BLaER1 (cell line): ENCODE data around the gene BRSK1.
A peak's percentile ranks its signal among the peaks of the same experiment; 100 is the strongest.

ENCODE experiments used
- H3K27ac ChIP-seq: shearing (Covaris generic); formaldehyde crosslinking; 2 replicates; pipeline ENCODE4 v1.8.1; 2022
- H3K27me3 ChIP-seq: shearing (Covaris generic); formaldehyde crosslinking; 2 replicates; pipeline ENCODE4 v1.8.1; 2022
- H3K36me3 ChIP-seq: shearing (Covaris generic); formaldehyde crosslinking; 2 replicates; pipeline ENCODE4 v1.8.1; 2022
- H3K4me1 ChIP-seq: shearing (Covaris generic); formaldehyde crosslinking; 2 replicates; pipeline ENCODE4 v1.8.1; 2022
- H3K4me2 ChIP-seq: shearing (Covaris generic); formaldehyde crosslinking; 2 replicates; pipeline ENCODE4 v1.8.1; 2022
- H3K4me3 ChIP-seq: shearing (Covaris generic); formaldehyde crosslinking; 2 replicates; pipeline ENCODE4 v1.8.1; 2022
- H3K9ac ChIP-seq: shearing (Covaris generic); formaldehyde crosslinking; 2 replicates; pipeline ENCODE4 v1.8.1; 2022
- H3K9me3 ChIP-seq: shearing (Covaris generic); formaldehyde crosslinking; 2 replicates; pipeline ENCODE4 v1.8.1; 2022
- H4K20me1 ChIP-seq: shearing (Covaris generic); formaldehyde crosslinking; 2 replicates; pipeline ENCODE4 v1.8.1; 2022
- Cebpa-rat ChIP-seq: shearing (Covaris generic); IDR thresholded peaks from 2 replicates; pipeline ENCODE4 v1.8.1; 2022

BRSK1 gene

DNA sequence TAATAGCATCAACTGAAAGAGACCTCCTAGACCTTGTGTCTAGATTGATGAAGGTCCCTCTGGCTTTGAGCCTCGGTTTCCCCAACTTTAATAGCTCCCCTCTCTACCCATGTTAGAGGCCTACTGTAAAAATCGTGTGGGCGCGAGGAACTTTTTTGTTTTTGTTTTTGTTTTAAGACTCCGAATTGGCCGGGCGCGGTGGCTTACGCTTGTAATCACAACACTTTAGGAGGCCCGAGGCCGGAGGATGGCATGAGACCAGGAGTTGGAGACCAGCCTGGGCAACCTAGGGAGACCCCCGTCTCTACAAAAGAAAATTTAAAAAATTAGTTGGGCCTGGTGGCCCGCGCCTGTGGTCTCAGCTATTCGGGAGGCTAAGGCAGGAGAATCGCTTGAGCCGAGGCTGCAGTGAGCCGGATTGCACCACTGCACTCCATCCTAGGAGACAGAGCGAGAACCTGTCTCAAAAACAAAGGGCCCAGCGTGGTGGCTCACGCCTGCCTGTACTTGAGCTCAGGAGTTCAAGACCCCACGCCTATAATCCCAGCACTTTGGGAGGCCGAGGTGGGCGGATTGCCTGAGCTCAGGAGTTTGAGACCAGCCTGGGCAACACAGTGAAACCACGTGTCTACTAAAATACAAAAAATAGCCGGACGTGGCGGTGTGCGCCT is 24.1 kb upstream of the BRSK1 start:
- peak overlapping the region; percentile 91 for H3K9ac ChIP-seq
- no peaks in the 10 kb centered on the region for H3K27me3 ChIP-seq
- H4K20me1 ChIP-seq: peaks cover 39% of the 10 kb centered on the region
- H3K4me3 ChIP-seq: peak overlapping the region; percentile 88
- no peak; the same call in 1 of the 2 replicates for TF ChIP-seq Cebpa-rat
- peak overlapping the region; percentile 97 for H3K27ac ChIP-seq
- peaks cover 41% of the 10 kb centered on the region for H3K4me1 ChIP-seq
- no peaks in the 10 kb centered on the region for H3K9me3 ChIP-seq
- H3K4me2 ChIP-seq: peak overlapping the region; percentile 94
- H3K36me3 ChIP-seq: peaks cover 21% of the 10 kb centered on the region

- peaks cover 5% of the 10 kb centered on the region for H3K9me3 ChIP-seq
- H3K27ac ChIP-seq: no peak overlapping the region
- H3K36me3 ChIP-seq: peaks cover 22% of the 10 kb centered on the region
- peaks cover 21% of the 10 kb centered on the region for H3K4me1 ChIP-seq
- H3K9ac ChIP-seq: no peak overlapping the region
- no peak overlapping the region for H3K4me3 ChIP-seq
- peaks cover 18% of the 10 kb centered on the region for H4K20me1 ChIP-seq
- no peaks in the 10 kb centered on the region for H3K27me3 ChIP-seq
- H3K4me2 ChIP-seq: no peak overlapping the region
- no peak for TF ChIP-seq Cebpa-rat
These were observed 22.1 kb upstream of the BRSK1 start for GRCh38 chr19:55261671-55262126.

GRCh38 chr19:55262359-55262758 is 21.4 kb upstream of the BRSK1 start:
- H3K27ac ChIP-seq: no peak overlapping the region

GRCh38 chr19:55264531-55264930 is 19.3 kb upstream of the BRSK1 start:
- Histone ChIP-seq H3K4me3 (no peak overlapping the region), H4K20me1 (no peaks in the 10 kb centered on the region), H3K36me3 (peaks cover 46% of the 10 kb centered on the region), H3K9ac (no peak overlapping the region), H3K27me3 (no peaks in the 10 kb centered on the region), H3K4me1 (peaks cover 14% of the 10 kb centered on the region), H3K27ac (no peak overlapping the region), H3K4me2 (no peak overlapping the region), H3K9me3 (peaks cover 18% of the 10 kb centered on the region)
- TF ChIP-seq Cebpa-rat: no peak

More at GRCh38 chr19:55262359-55262758, 21.4 kb upstream of the BRSK1 start:
- peaks cover 12% of the 10 kb centered on the region for H3K9me3 ChIP-seq
- TF ChIP-seq Cebpa-rat: no peak
- H3K27me3 ChIP-seq: no peaks in the 10 kb centered on the region
- peaks cover 15% of the 10 kb centered on the region for H3K4me1 ChIP-seq
- no peak overlapping the region for H3K4me3 ChIP-seq
- no peak overlapping the region for H3K9ac ChIP-seq
- peaks cover 12% of the 10 kb centered on the region for H4K20me1 ChIP-seq
- H3K36me3 ChIP-seq: peaks cover 28% of the 10 kb centered on the region
- no peak overlapping the region for H3K4me2 ChIP-seq

DNA sequence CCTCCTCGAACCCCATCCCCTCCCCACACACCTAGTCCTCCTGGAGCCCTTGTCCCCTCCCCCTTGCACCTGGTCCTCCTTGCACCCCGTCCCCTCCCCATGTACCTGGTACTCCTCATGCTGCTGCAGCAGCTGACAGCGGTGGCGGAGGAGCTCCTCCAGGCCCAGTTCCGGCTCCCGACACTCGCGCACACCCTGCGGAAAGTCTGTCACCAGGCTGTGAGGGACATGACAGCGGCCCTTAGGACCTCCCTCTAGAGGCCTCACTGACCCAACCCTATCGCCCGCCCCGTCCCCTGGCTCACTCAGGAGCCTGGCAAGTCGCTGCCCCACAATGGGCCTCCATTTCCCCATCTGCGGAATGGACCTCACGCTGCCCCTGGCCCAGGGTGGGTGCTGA is 18.6 kb upstream of the BRSK1 start:
- TF ChIP-seq Cebpa-rat: no peak
- no peaks in the 10 kb centered on the region for H3K27me3 ChIP-seq
- H3K4me1 ChIP-seq: peaks cover 7% of the 10 kb centered on the region
- H3K27ac ChIP-seq: no peak overlapping the region
- no peaks in the 10 kb centered on the region for H4K20me1 ChIP-seq
- H3K9me3 ChIP-seq: peaks cover 18% of the 10 kb centered on the region
- H3K4me3 ChIP-seq: no peak overlapping the region
- H3K4me2 ChIP-seq: no peak overlapping the region
- no peak overlapping the region for H3K9ac ChIP-seq
- H3K36me3 ChIP-seq: peaks cover 53% of the 10 kb centered on the region

GRCh38 chr19:55265723-55266386 is 17.9 kb upstream of the BRSK1 start:
- Histone ChIP-seq H3K9ac (no peak overlapping the region), H3K27ac (no peak overlapping the region), H3K9me3 (peaks cover 18% of the 10 kb centered on the region), H4K20me1 (no peaks in the 10 kb centered on the region), H3K4me3 (no peak overlapping the region), H3K4me1 (peaks cover under 1% of the 10 kb centered on the region; the same call in 1 of the 2 replicates), H3K36me3 (peaks cover 58% of the 10 kb centered on the region), H3K27me3 (no peaks in the 10 kb centered on the region), H3K4me2 (no peak overlapping the region)
- TF ChIP-seq Cebpa-rat: no peak

GRCh38 chr19:55266404-55266803 is 17.4 kb upstream of the BRSK1 start:
- Histone ChIP-seq H3K36me3 (peaks cover 64% of the 10 kb centered on the region), H3K4me2 (no peak overlapping the region), H4K20me1 (no peaks in the 10 kb centered on the region), H3K4me3 (no peak overlapping the region), H3K27ac (no peak overlapping the region), H3K4me1 (no peaks in the 10 kb centered on the region), H3K27me3 (no peaks in the 10 kb centered on the region), H3K9ac (no peak overlapping the region), H3K9me3 (peaks cover 18% of the 10 kb centered on the region)
- no peak for TF ChIP-seq Cebpa-rat

DNA sequence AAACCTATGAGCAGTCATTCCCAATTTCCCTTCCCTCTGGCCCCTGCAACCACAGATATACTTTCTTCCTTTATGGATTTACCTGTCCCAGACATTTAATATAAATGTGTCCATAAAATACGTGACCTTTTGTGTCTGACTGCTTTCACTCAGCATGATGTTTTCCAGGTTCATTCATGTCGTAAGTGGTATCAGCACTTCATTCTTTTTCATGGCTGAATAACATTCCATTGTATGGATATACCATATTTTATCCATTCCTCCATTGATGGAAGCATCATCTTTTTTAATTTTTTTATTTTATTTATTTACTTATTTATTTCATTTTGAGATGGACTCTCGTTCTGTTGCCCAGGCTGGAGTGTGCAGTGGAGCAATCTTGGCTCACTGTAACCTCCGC is 17.0 kb upstream of the BRSK1 start:
- Histone ChIP-seq H3K27ac (no peak overlapping the region), H3K9me3 (peaks cover 18% of the 10 kb centered on the region), H3K9ac (no peak overlapping the region), H4K20me1 (no peaks in the 10 kb centered on the region), H3K27me3 (no peaks in the 10 kb centered on the region), H3K4me3 (no peak overlapping the region), H3K4me1 (no peaks in the 10 kb centered on the region), H3K36me3 (peaks cover 65% of the 10 kb centered on the region), H3K4me2 (no peak overlapping the region)
- no peak for TF ChIP-seq Cebpa-rat

- Histone ChIP-seq H3K9me3 (peaks cover 18% of the 10 kb centered on the region), H3K27ac (no peak overlapping the region), H3K4me1 (no peaks in the 10 kb centered on the region), H3K27me3 (no peaks in the 10 kb centered on the region), H3K4me3 (no peak overlapping the region), H3K4me2 (no peak overlapping the region), H4K20me1 (no peaks in the 10 kb centered on the region), H3K9ac (no peak overlapping the region), H3K36me3 (peaks cover 78% of the 10 kb centered on the region)
- TF ChIP-seq Cebpa-rat: no peak
These were observed 14.5 kb upstream of the BRSK1 start for GRCh38 chr19:55269299-55269698.

DNA sequence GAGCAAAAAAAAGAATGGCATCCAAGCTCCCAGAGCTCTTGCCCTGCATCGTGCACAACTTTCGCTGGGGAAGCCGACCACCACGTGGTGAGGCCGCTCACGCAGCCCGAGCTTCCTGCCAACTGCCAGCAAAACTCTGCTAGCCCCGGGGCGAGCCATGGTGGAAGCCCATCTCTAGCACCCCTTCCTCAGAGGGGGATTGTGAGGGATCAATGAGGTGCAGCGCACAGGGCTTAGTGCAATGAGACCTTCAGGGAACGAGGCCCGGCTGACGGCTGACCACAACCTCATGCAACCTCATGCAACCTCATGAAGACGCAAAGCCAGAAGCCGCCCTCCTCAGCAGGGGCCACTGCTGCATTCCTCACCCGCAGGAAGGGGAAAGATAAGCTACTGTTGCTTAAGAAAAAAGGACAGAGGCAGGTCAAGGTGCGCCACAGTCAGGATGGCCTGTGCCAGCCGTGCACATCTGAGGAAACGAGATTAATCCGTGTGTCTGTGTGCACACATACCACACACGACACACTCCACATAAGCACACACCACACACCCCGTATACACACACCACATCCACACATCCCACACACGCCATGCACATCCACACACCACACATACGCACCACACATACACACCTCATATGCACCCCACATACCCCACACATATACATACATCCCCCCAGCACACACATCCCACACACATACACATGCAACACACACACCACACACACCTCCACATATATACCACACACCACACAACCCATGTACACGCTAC is 13.4 kb upstream of the BRSK1 start:
- no peaks in the 10 kb centered on the region for H3K27me3 ChIP-seq
- peaks cover 89% of the 10 kb centered on the region for H3K36me3 ChIP-seq

More for the DNA sequence above, 13.4 kb upstream of the BRSK1 start:
- Histone ChIP-seq H3K4me2 (no peak overlapping the region), H3K4me1 (0 out of 2 replicates have a peak, but pooled peaks cover 6% of the 10 kb centered on the region), H4K20me1 (no peaks in the 10 kb centered on the region), H3K9me3 (peaks cover 18% of the 10 kb centered on the region), H3K27ac (no peak overlapping the region), H3K4me3 (no peak overlapping the region), H3K9ac (no peak overlapping the region)
- no peak for TF ChIP-seq Cebpa-rat
